Activated CD4-positive, alpha-beta T cell treated with anti-CD3 and anti-CD28 coated beads, Interleukin-2, Interleukin-4, amounts not matched to agents 100 ng/mL and 50 ng/mL, durations not matched to agents 16 hours and 8 hours (primary cell): ENCODE results near the gene PIP4K2C.

Experiments
- DNase-seq: peaks from one replicate; pipeline ENCODE4 v3.0.0-alpha.2; 2020; ENCODE audit warnings: low spot score

Gene PIP4K2C

DNA sequence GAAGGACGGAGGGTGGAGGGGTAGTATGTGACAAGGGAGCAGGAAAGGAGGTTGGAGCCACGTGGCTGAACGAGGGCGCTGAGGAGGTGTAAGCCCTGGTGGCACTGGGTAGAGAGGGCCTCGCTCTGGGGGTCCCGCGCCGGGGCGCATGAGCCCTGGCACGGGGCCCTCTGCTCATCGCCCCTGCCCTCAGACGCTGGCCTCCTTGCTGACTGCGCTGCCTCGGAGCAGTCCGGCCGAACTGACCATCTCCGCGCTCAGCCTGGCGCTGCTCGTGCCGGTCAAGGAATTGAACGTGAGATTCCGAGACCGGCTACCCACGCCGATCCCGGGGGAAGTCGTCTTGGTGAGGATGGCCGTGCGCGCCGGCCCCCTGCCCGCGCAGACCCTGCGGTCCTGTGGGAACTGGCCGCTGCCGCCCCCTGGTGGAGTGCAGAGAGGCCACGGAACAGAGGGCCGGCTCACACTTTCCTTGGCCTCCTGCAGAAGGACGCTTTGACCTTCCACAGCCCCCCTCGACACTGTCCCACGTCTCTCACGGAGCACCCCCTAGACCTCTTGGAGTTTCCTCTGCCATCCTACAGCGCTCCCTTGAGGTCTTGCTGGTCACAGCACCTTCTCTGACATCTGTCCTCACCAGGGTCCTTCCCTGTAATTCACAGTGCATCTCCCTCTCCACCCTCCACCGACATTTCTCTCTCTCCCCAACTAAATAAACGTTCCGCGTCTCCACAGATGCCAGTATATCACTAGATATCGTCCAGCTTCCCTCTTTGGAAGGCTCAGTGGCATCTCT is 30.7 kb downstream of the PIP4K2C start:
- DNase-seq, result peak; percentile 48

DNA sequence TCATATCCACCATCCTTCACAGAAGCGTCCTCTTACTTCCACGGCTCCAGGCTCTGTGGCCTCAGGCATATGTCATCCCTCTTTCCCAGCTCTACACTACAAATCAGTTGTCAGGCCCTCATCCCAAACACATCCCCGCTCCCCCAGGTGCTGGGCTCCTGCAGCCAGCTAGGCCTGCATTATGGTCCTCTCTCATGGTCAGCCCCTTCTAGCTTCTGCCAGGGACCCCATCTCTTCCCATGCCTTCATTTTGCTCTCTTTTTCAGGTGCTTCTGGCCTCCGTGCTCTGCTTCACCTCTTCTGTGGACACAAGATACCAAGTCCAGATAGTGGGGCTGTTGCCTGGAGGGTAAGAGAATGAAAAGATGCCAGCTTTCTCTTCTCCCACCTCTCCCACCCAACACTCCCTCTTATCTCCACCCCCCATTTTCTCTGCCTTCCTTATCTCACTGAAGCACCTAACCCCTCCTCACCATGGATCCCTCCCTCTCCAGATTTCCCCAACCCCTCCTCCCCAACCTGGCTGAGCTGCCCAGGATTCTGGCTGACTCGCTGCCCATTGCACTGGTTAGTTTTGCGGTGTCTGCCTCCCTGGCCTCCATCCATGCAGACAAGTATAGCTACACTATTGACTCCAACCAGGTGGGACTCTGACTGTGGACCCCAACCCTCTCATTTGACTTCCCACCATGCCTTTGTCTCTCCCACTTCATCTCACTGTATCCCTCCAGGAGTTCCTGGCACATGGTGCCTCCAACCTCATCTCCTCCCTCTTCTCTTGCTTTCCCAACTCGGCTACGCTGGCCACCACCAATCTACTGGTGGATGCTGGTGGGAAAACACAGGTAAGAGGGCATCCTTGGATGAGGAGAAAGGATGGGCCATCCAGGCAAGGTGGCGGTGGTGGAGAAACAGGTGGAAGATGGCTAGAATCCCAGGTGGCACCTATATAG is 31.6 kb downstream of the PIP4K2C start:
- no peak for DNase-seq

DNA sequence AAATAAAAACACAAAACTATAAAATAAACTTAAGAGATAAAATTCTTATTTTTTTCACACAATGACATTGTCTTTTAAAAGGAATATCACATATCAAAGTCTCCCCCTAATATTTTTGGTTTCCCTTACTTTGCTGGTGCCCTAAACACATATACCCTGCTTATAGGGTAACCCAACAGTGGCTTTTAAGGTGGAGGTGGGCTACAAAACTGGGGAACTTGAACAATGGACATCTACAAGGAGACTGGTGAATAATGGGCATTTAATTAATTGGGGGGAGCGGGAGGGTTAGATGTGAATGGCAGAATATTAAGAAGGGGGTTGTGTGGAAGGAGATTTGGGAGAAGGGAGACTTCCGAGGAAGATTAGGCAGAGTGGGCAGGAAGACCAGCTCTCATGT is 32.4 kb downstream of the PIP4K2C start:
- DNase-seq, result no peak

DNA sequence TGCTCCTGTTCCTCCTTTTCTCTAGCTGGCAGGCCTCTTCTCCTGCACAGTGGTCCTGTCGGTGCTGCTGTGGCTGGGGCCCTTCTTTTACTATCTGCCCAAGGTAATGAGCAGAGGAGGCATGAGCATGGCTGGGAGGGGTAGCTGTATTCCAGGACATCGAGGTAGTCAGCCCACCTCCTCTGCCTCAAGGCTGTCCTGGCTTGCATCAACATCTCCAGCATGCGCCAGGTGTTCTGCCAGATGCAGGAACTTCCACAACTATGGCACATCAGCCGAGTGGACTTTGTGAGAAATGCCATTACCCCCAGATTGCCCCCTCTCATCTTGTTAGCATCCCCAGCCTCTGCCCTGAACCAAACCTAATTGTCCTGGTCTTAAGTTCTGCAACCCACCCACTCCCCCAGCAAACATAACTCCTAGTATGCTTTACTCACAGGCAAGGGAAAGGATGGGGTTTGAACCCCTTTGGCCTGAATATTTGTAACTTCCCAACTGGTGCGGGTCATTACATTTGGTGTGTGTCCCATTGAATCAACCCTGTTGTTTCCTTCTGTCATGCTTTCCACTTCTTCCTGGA is 32.9 kb downstream of the PIP4K2C start:
- no peak for DNase-seq

DNA sequence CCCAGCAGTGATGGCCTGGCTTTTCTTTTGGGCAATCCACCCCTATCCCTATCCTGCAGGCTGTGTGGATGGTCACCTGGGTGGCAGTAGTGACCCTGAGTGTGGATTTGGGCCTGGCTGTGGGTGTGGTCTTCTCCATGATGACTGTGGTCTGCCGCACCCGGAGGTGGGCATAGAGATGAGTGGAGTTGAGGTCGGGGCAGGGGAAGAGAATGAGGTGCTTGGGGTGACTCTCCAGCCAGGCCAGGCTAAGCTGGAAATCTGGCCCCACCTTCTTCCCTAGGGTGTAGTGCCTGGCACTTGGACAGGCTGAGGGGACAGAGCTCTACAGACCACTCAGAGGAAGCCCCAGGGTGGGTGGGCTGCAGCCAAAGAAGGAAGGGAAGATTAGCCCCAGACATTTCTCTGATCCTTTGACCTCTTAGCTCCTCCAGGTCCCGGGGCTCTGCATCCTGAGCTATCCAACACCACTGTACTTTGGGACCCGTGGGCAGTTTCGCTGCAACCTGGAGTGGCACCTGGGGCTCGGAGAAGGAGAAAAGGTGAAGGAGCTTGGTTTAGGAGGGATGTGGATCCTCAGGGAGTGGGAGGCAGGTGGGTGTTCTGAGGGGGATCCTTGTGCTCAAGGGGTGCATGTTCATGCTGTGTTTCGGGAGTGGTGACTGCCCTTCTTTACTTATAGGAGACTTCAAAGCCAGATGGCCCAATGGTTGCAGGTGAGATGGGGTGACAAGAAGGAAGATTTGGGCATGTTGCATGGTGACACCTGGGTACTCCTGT is 33.6 kb downstream of the PIP4K2C start:
- DNase-seq, result no peak

DNA sequence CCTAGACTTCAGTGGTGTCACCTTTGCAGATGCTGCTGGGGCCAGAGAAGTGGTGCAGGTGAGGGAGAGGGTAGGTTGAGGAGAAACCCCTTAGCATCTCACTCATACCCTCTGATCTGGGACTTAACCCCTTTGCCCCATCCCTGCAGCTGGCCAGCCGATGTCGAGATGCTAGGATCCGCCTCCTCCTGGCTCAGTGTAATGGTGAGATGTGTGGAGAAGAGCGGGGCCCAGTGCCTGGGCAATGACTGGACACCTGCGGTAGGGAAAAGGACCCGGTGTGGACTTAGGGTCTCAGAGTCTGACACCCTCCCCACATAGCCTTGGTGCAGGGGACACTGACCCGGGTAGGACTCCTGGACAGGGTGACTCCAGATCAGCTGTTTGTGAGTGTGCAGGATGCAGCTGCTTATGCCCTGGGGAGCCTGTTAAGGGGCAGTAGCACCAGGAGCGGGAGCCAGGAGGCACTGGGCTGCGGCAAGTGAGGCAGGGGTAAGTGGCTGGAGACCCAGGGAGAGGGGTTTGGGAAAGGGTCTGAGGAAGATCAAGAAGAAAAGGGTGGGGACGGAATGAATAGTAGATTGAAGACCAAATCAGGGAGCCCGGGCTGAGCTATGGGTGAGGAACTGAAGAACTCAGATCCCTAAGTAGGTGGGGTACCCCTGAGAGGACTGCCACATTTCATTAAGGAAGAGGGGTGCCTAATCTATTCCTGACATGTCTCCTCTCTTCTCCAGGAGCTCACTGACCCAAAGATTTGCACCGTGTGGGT is 34.5 kb downstream of the PIP4K2C start:
- DNase-seq, result no peak

DNA sequence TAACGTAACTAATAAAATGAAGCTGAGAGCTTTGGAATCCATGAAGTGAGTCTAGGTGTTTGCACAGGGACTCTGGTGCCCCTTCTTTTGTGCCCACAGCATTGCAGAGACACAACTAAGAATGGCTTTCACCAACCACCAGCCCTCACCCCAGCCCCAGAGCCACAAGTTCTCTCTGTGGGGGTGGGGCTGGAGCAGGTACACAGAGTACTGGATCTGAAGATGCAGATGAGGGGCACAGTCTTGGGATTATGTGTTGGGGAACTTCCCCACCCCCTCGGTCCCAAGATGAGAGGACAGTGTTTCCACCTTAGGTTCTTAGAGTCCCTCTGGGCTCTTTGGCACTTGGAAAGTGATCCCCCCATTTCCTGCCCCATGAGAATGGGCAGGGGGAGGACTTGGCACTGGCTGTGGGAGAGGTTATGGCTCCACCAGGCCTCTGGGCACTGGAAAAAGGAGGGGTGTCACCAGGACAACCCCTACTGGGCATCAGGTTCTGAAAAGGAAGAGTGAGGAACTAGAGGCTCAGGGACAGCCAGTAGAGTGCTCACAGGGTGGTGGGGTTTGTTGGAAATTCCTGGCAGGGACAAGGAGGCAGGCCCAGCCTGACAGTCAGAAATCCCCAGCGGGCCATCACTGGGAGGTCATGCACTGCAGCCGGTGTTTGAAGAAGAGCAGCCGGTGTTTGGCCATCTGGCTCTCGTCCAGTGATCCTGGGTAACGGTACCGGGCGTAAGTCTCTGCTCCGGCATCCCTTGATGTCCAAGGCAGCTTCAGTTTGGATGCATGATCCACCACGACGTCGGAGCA is 35.3 kb downstream of the PIP4K2C start:
- no peak for DNase-seq

DNA sequence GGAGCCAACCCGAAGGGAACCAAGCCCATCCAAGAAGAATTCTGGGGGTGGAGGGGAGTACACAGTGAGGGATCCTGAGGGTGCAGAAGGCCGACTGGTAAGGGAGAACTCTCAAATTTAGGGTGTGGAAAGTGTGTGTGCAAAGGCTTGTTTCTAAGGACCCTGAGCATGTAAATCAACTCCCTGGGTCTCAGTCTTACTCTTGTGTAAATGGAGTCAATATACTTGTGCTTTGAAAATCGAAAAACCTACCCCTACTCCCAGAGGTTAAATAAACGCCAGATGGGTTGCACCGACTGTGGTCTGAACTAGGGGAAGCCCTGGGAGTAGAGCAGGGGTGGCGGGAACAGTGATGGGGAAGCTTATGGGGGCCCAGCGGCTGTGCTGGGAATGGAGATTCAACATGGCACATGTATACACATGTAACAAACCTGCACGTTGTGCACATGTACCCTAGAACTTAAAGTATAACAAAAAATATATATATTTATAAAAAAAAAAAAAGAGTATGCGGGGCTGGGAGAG is 36.0 kb downstream of the PIP4K2C start:
- DNase-seq, result no peak

DNA sequence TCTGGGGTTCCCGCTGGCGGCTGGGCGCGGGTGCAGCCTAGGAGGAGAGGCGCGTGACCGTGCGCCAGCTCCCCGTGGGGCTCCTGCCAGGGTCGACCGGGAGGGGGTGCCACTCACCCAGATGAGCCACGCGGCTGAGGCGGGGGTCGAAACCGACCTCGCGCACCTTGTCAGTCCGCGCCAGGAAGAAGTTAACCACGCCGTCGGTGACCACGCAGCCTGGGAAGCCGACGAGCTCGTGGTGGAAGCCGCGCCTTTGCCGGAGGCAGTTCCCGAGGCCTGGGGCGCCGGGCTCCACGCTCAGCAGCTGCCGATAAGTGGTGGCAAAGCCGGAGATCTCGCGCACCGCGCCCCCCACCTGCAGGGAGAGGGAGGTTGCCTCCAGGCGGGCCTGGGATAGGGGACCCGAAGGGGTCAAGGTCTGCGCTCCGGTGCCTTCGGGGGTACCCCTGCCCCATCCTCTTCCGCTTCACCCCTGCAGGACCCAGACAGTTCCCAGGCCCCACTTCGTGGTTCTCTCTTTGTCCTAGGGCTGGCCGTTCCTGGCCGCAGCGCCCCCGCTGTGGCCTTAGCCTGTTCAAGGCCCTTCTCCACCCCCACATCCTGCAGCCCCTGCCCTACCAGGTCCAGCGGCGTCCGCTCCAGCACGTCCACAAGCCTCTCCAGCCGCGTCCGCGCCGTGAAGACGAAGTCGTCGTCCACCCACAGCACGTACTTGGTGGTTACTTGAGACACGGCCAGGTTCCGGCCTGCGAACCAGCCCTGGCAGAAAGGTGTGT is 36.7 kb downstream of the PIP4K2C start:
- no peak for DNase-seq

DNA sequence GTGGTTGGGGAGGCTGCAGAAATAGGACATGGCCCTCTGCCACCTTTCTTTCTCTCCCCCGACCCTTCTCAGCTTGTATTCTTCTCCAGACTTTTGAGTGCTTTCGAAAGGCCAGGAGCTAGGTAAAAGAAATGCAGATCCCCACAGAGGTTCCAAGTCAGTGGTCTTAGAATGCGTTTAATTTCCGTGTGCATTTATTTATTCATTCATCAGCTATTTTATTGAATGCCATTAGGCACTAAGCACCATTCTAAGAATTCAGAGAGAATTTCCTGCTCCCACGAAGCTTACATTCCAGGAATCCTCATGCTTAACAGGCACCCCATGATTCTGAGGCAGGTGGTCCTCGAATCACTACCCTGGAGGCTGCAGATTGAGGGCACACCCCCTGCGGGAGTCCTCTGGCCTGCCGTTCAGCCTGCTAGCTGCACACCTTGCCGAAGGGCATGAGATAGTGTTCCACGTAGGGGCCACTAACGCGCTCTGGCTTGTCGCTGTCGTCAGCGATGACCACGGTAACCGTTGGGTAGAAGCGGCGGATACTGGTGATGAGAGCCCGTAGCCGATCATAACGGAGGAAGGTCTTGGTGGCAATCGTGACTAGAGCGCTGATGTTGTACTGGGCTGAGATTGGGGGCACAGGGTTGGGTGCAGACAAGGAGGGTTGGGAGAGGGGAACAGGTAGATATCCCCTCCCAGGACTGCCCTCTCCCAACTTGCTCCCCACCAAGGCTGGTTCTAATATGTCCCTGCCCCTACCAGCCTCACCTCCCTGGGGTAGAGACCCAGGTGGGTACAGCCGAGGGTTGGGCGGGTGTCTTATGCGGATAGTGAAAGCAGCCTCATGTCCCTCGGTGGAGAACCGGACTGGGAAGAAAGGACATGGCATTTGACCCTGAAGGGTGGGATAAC is 37.5 kb downstream of the PIP4K2C start:
- no peak for DNase-seq

DNA sequence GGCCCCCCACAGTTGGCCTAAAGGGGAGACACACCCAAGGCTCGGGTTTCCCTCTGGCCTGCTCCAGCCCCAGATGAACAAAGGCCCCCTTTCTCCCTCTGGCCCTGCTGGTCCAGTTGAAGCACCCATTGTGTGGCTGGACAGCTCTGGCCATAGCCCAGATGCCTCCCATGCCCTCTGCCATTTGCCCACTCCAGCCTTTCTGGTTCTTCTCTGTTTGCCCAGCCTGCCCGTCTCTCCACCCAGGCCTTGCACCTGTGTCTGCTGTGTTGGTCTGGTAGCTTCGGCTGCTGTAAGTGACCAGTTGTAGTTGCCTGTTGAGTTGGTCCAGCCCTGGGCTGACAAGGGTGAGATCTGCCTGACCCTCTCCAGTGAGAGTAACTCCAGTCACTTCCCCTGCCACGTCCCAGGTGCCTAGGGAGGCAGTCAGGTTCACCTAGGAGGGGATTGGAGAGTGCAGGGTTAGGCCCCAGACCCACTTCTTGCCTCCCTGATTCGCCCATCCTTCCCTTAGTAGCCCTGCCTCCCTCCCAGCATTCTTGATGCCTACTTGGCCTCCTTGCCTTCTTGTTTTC is 39.0 kb downstream of the PIP4K2C start:
- DNase-seq, result no peak

DNA sequence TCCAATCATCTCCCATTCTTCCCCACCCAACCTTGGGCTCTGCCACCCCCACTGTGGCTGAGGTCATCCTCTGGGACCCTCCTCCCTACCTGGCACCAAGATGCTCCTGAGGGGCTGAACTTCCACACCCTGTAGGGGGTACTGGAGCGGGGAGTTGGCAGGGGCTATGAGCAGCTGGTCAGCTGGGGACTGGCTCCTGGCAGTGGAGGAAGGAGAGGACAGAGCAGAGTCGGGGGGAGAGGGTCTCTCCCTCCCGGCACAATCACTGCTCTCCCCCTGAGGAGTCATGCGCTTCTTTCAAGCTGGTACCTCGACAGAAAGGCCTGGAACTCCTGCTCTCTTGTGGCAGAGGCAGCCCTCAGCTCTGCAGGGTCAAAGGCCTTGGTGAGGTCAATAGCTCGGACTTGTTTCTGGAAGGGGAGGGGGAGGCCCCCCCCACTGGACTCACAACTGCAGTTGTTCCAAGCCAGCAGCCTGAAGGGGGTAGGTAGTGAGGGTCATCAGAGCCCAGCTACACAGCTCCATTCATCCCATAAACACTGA is 40.0 kb downstream of the PIP4K2C start:
- no peak for DNase-seq

DNA sequence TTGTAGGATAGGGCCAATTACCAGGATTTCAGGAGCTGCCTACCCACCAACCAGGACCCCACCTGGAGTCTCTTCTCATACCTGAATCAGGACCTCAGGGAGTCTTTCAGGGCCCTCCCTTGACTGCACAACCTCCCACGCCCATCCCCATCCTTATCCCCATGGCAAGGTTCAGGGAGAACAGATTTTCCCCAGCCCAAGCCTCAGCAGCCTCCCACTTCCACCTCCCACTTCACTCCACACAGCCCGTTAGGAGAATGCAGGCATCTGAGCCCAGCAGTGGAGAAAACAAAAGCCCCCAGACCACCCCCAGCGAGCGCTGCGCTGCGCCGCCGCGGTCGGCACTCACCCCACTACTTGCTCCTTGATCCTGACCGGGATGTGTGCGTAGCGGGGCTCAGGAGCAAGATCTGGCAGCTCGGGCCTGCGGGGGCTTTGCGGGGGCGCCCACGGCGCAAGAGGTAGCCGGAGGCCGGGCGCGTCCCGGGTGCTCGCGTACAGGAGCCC is 40.6 kb downstream of the PIP4K2C start:
- no peak for DNase-seq

DNA sequence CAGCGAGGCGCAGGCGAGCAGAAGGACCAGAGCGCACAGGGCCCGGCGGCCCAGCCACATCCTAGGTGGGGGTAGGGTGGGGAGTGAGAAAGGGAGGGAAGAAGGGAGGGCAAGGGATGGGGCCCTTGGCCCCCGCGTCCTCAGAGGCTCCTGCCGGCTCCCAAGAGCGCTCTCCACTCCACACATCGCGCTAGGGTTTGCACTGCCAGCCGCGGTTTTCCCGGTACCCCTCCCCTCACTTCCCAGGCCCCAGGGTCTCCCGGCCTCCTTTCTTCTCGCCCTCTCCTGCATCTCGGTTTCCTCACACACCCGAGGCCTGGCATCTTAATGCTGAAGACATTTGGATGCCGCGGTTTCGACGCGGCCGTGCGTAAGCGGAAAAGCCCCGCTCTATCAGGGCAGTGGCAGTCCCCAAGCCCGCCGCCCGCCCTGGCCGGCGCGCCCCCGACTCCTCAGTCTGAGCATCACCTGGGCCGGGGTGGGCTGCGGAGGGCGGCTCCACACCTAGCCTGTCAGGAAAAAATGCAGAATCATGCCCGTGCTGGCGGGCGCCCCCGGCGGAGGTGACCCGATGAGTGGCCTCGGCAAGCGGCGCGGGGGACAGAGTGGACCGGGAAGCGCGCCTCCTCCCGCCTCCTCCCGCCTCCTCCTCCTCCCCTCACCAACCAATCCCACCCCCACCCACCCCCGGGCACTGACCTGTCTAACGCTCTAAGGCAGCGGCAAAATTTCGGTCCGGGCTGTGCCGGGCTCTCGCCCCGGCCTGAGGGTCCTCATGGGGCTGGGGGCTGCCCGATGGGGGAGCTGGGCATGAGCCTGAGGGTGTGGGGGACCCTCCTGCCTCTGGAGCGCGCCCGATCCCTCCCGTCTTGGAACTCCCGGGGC is 41.3 kb downstream of the PIP4K2C start:
- no peak for DNase-seq

DNA sequence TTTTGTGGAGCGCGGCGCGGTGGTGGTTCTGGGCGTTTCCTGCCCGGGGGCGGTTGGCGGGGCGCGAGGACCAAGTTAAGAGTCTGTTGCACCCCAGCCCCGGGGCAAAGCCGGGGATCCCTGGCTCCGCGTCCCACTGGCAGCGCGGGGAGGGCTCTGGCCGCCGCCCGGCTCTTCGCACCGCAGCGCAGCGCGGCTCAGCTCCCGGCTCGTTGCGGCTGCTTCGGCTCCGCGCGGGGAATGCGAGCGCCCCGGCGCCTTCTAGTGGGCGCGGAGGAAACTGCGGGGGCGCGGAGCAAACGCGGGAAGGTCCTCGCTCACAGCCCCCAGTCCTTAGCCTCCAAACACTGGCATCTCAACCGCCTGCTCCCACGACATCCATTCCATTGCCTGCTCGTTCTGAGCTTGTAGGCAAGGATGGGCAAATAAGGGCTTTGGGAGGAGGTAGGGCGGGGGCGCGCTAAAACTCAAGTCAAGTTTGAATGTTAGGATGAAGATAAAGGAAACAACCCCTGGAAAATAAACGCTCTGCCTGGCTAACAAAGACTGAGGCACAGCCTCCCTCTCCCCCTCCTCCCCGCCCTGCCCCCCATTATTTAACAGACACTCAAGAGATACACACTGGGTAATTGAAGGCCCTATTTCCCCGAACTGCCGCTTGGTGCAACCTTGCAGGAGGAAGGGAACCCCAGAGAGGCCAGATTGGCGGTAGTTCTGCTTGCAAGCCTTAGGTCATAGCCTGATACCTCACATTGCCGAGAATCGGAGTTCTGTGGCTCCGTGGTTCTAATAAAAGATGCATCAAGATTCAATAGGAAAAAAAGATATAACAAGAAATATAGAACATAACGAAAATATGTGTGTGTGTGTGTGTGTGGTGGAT is 42.2 kb downstream of the PIP4K2C start, which contains the start of gene B4GALNT1:
B4GALNT1 (minus strand) TSS at position 244 of the 883 bp plus-strand sequence. CDS start 1,069 bp downstream, outside the sequence.
- DNase-seq, result peak; percentile 69
